Measurements from ENCODE around the gene CCDC39. TPM values are rescaled to one million over a fixed set of nuclear protein-coding genes. Genes with fewer than 3 reads are reported as not detected.

CCDC39 gene
- total RNA-seq, 2 experiments from 2014 or later = not detected

Other genes starting within 250 kb of the CCDC39 start
- 10 to 100 TPM; 60.4 to 91.3 TPM for gene TTC14, start 77.3 kb downstream of the CCDC39 start, total RNA-seq
- gene FXR1, start 233.2 kb upstream of the CCDC39 start, total RNA-seq = 100 to 1,000 TPM; 141 to 144 TPM

Data from activated CD8-positive, alpha-beta memory T cell treated with anti-CD3 and anti-CD28 coated beads, Interleukin-2, amount 10 ng/mL, durations not matched to agents 7 days and 5 days (primary cell).